ENCODE measurements around the gene NRBP1.
"Not testable (repeated sequence)": the region's sequence is repeated elsewhere in the genome, so short reads cannot be mapped to it uniquely, and the experiment has no call there.

NRBP1 gene

DNA sequence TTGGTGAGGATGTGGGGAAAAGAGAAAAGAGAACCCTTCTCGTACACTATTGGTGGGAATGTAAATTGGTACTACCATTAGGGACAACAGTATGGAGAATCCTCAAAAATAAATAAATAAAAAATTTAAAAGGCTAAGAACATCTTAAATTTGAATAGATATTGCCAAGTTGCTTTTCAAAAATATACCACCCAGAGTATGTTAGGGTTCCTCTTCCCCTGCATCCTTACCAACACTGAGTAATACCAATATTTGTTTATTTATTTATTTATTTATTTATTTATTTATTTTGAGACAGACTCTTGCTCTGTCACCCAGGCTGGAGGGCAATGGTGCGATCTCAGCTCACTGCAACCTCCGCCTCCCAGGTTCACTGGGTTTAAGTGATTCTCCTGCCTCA is 5.5 kb upstream of the NRBP1 start:
- Histone ChIP-seq H3K36me3 (ENCODE audit: control insufficient read depth in 5 of 5, insufficient read depth in 5 of 5, low read length in 5 of 5) (no peaks in the 10 kb centered on the region), H3K27me3 (ENCODE audit: control insufficient read depth in 5 of 5, insufficient read depth in 4 of 5, low read length in 5 of 5) (no peaks in the 10 kb centered on the region), H3K4me3 (ENCODE audit: low read depth in 1 of 5, low read length in 5 of 5) (no peak overlapping the region), H3K9me3 (ENCODE audit: control insufficient read depth in 5 of 5, low read length in 5 of 5) (no peaks in the 10 kb centered on the region), H3K9ac (ENCODE audit: low read length in 5 of 5) (no peak overlapping the region), H3K27ac (ENCODE audit: low read depth, low read length) (no peak overlapping the region), H3K4me1 (ENCODE audit: control insufficient read depth in 5 of 5, insufficient read depth in 5 of 5, low read length in 5 of 5) (peaks cover 0 to 6% (median 5%) of the 10 kb centered on the region in 5 donors)

DNA sequence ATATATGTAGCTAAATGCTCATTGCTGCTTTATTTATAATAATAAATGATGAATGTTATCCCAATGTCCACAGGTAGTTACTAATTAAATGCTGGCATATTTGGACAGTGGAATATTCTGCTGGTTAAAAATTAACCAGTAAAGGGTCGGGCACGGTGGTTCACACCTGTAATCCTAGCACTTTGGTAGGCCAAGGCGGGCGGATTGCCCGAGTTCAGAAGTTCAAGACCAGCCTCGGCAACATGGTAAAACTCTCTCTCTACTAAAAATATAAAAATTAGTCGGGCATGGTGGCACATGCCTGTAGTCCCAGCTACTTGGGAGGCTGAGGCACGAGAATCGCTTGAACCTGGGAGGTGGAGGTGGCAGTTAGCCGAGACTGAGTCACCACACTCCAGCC is 3.4 kb upstream of the NRBP1 start:
- peaks cover 6 to 20% (median 16%) of the 10 kb centered on the region in 5 donors for H3K4me1 ChIP-seq (ENCODE audit: control insufficient read depth in 5 of 5, insufficient read depth in 5 of 5, low read length in 5 of 5)
- not testable (repeated sequence) for H3K9ac ChIP-seq (ENCODE audit: low read length in 5 of 5); H3K36me3 ChIP-seq (ENCODE audit: control insufficient read depth in 5 of 5, insufficient read depth in 5 of 5, low read length in 5 of 5); H3K27ac ChIP-seq (ENCODE audit: low read depth, low read length); H3K9me3 ChIP-seq (ENCODE audit: control insufficient read depth in 5 of 5, low read length in 5 of 5); H3K27me3 ChIP-seq (ENCODE audit: control insufficient read depth in 5 of 5, insufficient read depth in 4 of 5, low read length in 5 of 5); H3K4me3 ChIP-seq (ENCODE audit: low read depth in 1 of 5, low read length in 5 of 5)

DNA sequence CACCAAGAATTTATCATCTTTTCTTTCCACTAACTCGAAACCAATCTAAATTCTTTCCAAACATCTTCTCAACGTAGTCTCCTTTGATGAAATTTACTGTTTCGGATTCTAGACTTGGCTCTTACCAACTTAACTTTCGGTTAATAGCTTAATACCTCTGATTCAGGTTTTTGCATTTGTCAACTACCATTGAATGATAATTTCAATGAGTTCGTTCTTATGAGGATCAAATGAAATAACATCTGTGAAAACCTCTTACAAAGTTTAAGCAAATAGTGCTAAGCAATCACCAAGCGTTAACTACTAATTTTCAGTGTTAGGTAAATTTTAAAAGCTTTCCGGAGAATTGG is 593 bp upstream of the NRBP1 start:
- Histone ChIP-seq H3K9me3 (ENCODE audit: control insufficient read depth in 5 of 5, low read length in 5 of 5) (no peaks in the 10 kb centered on the region), H3K4me3 (ENCODE audit: low read depth in 1 of 5, low read length in 5 of 5) (peak overlapping the region; percentile 86 to 95 (median 90)), H3K27ac (ENCODE audit: low read depth, low read length) (peak overlapping the region; percentile 95), H3K9ac (ENCODE audit: low read length in 5 of 5) (peak overlapping the region in 4 of 5 donors; percentile 86 to 98 (median 96)), H3K36me3 (ENCODE audit: control insufficient read depth in 5 of 5, insufficient read depth in 5 of 5, low read length in 5 of 5) (no peaks in the 10 kb centered on the region), H3K27me3 (ENCODE audit: control insufficient read depth in 5 of 5, insufficient read depth in 4 of 5, low read length in 5 of 5) (no peaks in the 10 kb centered on the region), H3K4me1 (ENCODE audit: control insufficient read depth in 5 of 5, insufficient read depth in 5 of 5, low read length in 5 of 5) (peaks cover 10 to 36% (median 26%) of the 10 kb centered on the region in 5 donors)

DNA sequence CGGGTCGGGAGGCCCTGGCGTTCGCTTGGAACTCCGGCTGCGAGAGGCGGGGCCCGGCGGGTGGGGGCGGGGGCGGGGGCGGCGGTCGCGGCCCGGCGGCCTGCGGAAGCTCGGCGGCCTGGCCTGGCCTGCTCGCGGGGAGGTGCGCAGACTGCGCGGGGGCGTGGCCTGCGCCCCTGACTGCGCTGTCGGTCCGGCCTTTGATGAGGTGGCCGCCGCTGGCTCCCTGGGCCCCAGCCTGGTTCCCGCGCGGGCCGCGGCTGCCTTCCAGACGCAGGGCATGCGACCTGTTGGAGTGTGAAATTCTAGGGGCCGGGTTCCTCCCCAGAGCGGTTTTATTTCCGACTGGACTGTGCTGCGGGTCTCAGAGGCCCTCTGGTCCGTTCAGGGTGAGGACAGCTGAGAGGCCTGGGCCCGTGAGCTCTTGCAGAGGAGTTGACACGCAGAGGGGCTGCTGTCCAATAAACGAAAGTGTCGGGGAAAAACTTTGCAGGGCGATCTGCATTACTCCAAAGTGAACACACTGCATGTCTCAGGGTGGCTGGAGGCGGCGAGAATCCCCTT is 629 bp downstream of the NRBP1 start:
- Histone ChIP-seq H3K27ac (ENCODE audit: low read depth, low read length) (peak overlapping the region; percentile 95), H3K36me3 (ENCODE audit: control insufficient read depth in 5 of 5, insufficient read depth in 5 of 5, low read length in 5 of 5) (peaks cover 7 to 11% (median 10%) of the 10 kb centered on the region in 5 donors), H3K4me3 (ENCODE audit: low read depth in 1 of 5, low read length in 5 of 5) (peak overlapping the region; percentile 88 to 95 (median 90)), H3K4me1 (ENCODE audit: control insufficient read depth in 5 of 5, insufficient read depth in 5 of 5, low read length in 5 of 5) (peaks cover 10 to 36% (median 26%) of the 10 kb centered on the region in 5 donors), H3K27me3 (ENCODE audit: control insufficient read depth in 5 of 5, insufficient read depth in 4 of 5, low read length in 5 of 5) (no peaks in the 10 kb centered on the region), H3K9me3 (ENCODE audit: control insufficient read depth in 5 of 5, low read length in 5 of 5) (no peaks in the 10 kb centered on the region), H3K9ac (ENCODE audit: low read length in 5 of 5) (peak overlapping the region; percentile 60 to 98 (median 95))

DNA sequence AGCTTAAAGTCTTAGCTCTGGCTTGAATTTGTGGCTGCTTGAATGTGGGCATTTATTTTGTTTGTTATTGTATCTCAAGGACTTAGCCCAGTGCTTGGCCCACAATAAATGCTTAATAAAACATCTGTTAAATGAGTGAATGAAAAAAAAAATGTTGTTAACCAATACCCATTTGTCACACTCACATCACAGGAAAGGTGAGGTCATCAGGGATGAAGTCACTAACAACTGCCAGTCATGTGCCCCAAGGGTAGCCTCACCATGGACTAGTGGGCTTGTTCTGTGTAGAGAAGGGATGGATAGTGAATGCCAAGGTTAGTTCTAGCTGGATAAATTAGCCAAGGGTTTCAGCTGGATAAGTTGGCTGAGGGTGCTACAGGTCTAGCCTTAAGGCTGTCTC is 3.0 kb downstream of the NRBP1 start:
- peaks cover 10 to 49% (median 42%) of the 10 kb centered on the region in 5 donors for H3K4me1 ChIP-seq (ENCODE audit: control insufficient read depth in 5 of 5, insufficient read depth in 5 of 5, low read length in 5 of 5)
- peaks cover 15 to 34% (median 33%) of the 10 kb centered on the region in 5 donors for H3K36me3 ChIP-seq (ENCODE audit: control insufficient read depth in 5 of 5, insufficient read depth in 5 of 5, low read length in 5 of 5)
- no peaks in the 10 kb centered on the region for H3K9me3 ChIP-seq (ENCODE audit: control insufficient read depth in 5 of 5, low read length in 5 of 5)
- H3K27ac ChIP-seq (ENCODE audit: low read depth, low read length), result peak overlapping the region; percentile 95
- peak overlapping the region in 1 of 5 donors; percentile 11 for H3K9ac ChIP-seq (ENCODE audit: low read length in 5 of 5)
- no peak overlapping the region for H3K4me3 ChIP-seq (ENCODE audit: low read depth in 1 of 5, low read length in 5 of 5)
- H3K27me3 ChIP-seq (ENCODE audit: control insufficient read depth in 5 of 5, insufficient read depth in 4 of 5, low read length in 5 of 5), result no peaks in the 10 kb centered on the region

DNA sequence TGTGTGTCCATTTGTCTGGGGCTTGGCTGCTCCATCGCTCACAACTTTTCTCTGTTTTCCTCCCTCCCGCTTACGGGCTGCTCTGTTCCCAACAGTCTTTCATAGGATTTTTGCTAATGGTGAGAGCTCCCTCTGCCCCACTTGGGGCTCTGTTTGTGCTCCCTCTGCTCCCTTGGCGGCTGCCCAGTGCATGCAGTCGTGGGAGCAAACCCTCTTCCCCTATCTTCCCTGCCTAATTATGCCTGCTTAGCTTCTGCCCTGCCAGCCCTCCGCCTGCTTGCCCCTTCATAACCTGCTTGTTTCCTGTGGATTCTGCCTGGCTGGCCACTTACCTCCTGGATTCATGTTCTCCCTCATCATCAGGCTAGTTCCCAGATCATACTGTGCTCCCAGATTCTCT is 7.2 kb downstream of the NRBP1 start:
- Histone ChIP-seq H3K4me1 (ENCODE audit: control insufficient read depth in 5 of 5, insufficient read depth in 5 of 5, low read length in 5 of 5) (peaks cover 3 to 24% (median 20%) of the 10 kb centered on the region in 5 donors), H3K4me3 (ENCODE audit: low read depth in 1 of 5, low read length in 5 of 5) (peak overlapping the region in 1 of 5 donors; percentile 32), H3K27me3 (ENCODE audit: control insufficient read depth in 5 of 5, insufficient read depth in 4 of 5, low read length in 5 of 5) (no peaks in the 10 kb centered on the region), H3K9me3 (ENCODE audit: control insufficient read depth in 5 of 5, low read length in 5 of 5) (no peaks in the 10 kb centered on the region), H3K36me3 (ENCODE audit: control insufficient read depth in 5 of 5, insufficient read depth in 5 of 5, low read length in 5 of 5) (peaks cover 25 to 73% (median 68%) of the 10 kb centered on the region in 5 donors), H3K9ac (ENCODE audit: low read length in 5 of 5) (peak overlapping the region in 1 of 5 donors; percentile 43), H3K27ac (ENCODE audit: low read depth, low read length) (peak overlapping the region; percentile 31)

DNA sequence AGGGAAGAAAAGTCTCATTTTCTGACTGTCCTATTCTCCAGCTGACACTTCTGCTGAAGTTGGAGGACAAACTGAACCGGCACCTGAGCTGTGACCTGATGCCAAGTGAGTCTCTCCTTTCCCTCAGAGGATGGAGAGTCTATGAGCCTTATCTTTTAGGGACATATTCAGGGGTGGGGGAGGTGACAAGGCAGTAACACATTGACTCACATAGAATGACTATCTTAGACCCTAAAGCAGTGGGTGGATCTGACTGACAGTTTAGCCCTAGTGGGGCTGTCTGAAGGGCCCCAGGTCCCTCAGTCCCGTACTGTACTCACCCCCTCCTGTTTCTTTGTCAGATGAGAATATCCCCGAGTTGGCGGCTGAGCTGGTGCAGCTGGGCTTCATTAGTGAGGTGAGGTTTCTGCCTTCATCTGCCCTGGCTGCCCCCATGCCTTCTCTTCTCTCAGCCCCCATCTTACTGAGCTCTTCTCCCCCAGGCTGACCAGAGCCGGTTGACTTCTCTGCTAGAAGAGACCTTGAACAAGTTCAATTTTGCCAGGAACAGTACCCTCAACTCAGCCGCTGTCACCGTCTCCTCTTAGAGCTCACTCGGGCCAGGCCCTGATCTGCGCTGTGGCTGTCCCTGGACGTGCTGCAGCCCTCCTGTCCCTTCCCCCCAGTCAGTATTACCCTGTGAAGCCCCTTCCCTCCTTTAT is 12.9 kb downstream of the NRBP1 start:
- Histone ChIP-seq H3K9ac (ENCODE audit: low read length in 5 of 5) (no peak overlapping the region), H3K27me3 (ENCODE audit: control insufficient read depth in 5 of 5, insufficient read depth in 4 of 5, low read length in 5 of 5) (no peaks in the 10 kb centered on the region), H3K9me3 (ENCODE audit: control insufficient read depth in 5 of 5, low read length in 5 of 5) (no peaks in the 10 kb centered on the region), H3K27ac (ENCODE audit: low read depth, low read length) (no peak overlapping the region), H3K4me3 (ENCODE audit: low read depth in 1 of 5, low read length in 5 of 5) (no peak overlapping the region), H3K36me3 (ENCODE audit: control insufficient read depth in 5 of 5, insufficient read depth in 5 of 5, low read length in 5 of 5) (peaks cover 11 to 81% (median 61%) of the 10 kb centered on the region in 5 donors), H3K4me1 (ENCODE audit: control insufficient read depth in 5 of 5, insufficient read depth in 5 of 5, low read length in 5 of 5) (peaks cover 0 to 5% (median 0%) of the 10 kb centered on the region in 5 donors)

DNA sequence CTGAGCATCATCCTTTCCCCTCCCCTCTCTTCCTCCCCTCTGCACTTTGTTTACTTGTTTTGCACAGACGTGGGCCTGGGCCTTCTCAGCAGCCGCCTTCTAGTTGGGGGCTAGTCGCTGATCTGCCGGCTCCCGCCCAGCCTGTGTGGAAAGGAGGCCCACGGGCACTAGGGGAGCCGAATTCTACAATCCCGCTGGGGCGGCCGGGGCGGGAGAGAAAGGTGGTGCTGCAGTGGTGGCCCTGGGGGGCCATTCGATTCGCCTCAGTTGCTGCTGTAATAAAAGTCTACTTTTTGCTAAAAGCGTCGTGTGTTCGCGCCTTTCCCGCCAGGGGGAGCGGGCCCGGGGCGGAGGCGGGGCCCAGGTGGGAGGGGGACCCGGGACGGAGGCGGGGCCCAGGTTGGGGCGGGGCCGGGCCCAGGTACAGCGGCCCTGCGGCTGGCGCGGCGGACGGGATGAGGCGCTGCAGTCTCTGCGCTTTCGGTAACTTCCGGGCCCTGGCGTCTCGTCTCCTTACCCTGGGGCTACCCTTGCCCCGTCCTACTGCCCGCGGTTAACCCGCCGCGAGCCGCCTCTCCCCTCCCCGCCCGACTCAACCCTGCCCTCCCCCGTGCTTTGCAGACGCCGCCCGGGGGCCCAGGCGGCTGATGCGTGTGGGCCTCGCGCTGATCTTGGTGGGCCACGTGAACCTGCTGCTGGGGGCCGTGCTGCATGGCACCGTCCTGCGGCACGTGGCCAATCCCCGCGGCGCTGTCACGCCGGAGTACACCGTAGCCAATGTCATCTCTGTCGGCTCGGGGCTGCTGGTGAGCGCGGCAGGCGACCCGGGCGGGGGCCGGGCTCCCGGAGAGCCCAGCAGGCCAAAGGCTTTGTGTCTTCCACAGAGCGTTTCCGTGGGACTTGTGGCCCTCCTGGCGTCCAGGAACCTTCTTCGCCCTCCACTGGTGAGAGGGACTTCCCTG is 13.8 kb downstream of the NRBP1 start, which contains the start of gene KRTCAP3:
Gene KRTCAP3, plus strand, starts transcription at position 424 of the 962 bp plus-strand sequence. Its CDS starts 32 bp downstream, at position 456.
- Histone ChIP-seq H3K27me3 (ENCODE audit: control insufficient read depth in 5 of 5, insufficient read depth in 4 of 5, low read length in 5 of 5) (no peaks in the 10 kb centered on the region), H3K4me3 (ENCODE audit: low read depth in 1 of 5, low read length in 5 of 5) (no peak within 1 kb of the TSS), H3K4me1 (ENCODE audit: control insufficient read depth in 5 of 5, insufficient read depth in 5 of 5, low read length in 5 of 5) (peaks cover 0 to 5% (median 0%) of the 10 kb centered on the region in 5 donors), H3K36me3 (ENCODE audit: control insufficient read depth in 5 of 5, insufficient read depth in 5 of 5, low read length in 5 of 5) (peaks cover 5 to 76% (median 55%) of the 10 kb centered on the region in 5 donors), H3K9ac (ENCODE audit: low read length in 5 of 5) (no peak within 1 kb of the TSS), H3K27ac (ENCODE audit: low read depth, low read length) (peak within 1 kb of the TSS; percentile 23), H3K9me3 (ENCODE audit: control insufficient read depth in 5 of 5, low read length in 5 of 5) (no peaks in the 10 kb centered on the region)

DNA sequence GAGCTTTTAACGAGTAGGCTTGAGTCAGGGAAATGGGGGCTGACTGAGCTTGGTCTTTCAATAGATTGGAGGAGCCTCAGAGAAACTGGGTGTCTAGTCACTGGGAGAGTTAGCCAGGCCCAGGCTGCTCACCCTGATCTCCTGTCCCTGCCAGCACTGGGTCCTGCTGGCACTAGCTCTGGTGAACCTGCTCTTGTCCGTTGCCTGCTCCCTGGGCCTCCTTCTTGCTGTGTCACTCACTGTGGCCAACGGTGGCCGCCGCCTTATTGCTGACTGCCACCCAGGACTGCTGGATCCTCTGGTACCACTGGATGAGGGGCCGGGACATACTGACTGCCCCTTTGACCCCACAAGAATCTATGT is 14.5 kb downstream of the NRBP1 start:
- H3K36me3 ChIP-seq (ENCODE audit: control insufficient read depth in 5 of 5, insufficient read depth in 5 of 5, low read length in 5 of 5), result peaks cover 3 to 75% (median 59%) of the 10 kb centered on the region in 5 donors
- H3K27ac ChIP-seq (ENCODE audit: low read depth, low read length), result peak overlapping the region; percentile 23
- H3K4me3 ChIP-seq (ENCODE audit: low read depth in 1 of 5, low read length in 5 of 5), result no peak overlapping the region
- H3K9me3 ChIP-seq (ENCODE audit: control insufficient read depth in 5 of 5, low read length in 5 of 5), result no peaks in the 10 kb centered on the region
- H3K9ac ChIP-seq (ENCODE audit: low read length in 5 of 5), result no peak overlapping the region
- H3K27me3 ChIP-seq (ENCODE audit: control insufficient read depth in 5 of 5, insufficient read depth in 4 of 5, low read length in 5 of 5), result no peaks in the 10 kb centered on the region
- H3K4me1 ChIP-seq (ENCODE audit: control insufficient read depth in 5 of 5, insufficient read depth in 5 of 5, low read length in 5 of 5), result peaks cover 0 to 5% (median 0%) of the 10 kb centered on the region in 5 donors
